Right atrium auricular region (tissue), 2 donors: ENCODE measurements around the gene CSGALNACT2. TPM values are rescaled to one million over a fixed set of nuclear protein-coding genes. Genes with fewer than 3 reads are reported as not detected.

Experiments
- DNase-seq: peaks from one replicate; pipeline ENCODE4 v3.0.0-alpha.2; 2019; ENCODE audit warnings: low spot score
- H3K27ac ChIP-seq, 2 donors: fragments of 200-600 bp; sonication (generic); 1 replicate in 1 of 2; 2 replicates in 1 of 2; pipeline ENCODE4 v1.5.1; 2016 to 2019
- H3K27me3 ChIP-seq, 2 donors: fragments of 200-600 bp; sonication (generic); one replicate each; pipeline versions ENCODE4 v1.5.1 to v1.6.0; 2017 to 2019
- H3K36me3 ChIP-seq: fragments of 200-600 bp; sonication (generic); one replicate; pipeline ENCODE4 v1.5.1; 2016
- H3K4me1 ChIP-seq, 2 donors: fragments of 200-600 bp; sonication (generic); one replicate each; pipeline versions ENCODE4 v1.5.1 to v1.6.0; 2017 to 2019
- H3K4me3 ChIP-seq, 2 donors: fragments of 200-600 bp; sonication (generic); 1 replicate in 1 of 2; 2 replicates in 1 of 2; pipeline ENCODE4 v1.5.1; 2017 to 2019; ENCODE audit warnings: mild to moderate bottlenecking in 1 of 2, moderate library complexity in 1 of 2
- H3K9me3 ChIP-seq, 2 donors: fragments of 200-600 bp; sonication (generic); one replicate each; pipeline ENCODE4 v1.5.1; 2019
- total RNA-seq, 2 donors: library from RNA; depleted of rRNA; stranded (reverse); fragments of >200 nt; gene quantifications; one replicate each; pipeline ENCODE4 v1.1.0, GENCODE V29; 2016
- TF ChIP-seq, protein P1 (sequence below), 2 donors: fragments of 200-600 bp; sonication (generic); IDR thresholded peaks; one replicate each; pipeline ENCODE4 v1.5.1; 2019; ENCODE audit warnings: antibody characterized with exemption in 2 of 2

CSGALNACT2 gene, protein sequence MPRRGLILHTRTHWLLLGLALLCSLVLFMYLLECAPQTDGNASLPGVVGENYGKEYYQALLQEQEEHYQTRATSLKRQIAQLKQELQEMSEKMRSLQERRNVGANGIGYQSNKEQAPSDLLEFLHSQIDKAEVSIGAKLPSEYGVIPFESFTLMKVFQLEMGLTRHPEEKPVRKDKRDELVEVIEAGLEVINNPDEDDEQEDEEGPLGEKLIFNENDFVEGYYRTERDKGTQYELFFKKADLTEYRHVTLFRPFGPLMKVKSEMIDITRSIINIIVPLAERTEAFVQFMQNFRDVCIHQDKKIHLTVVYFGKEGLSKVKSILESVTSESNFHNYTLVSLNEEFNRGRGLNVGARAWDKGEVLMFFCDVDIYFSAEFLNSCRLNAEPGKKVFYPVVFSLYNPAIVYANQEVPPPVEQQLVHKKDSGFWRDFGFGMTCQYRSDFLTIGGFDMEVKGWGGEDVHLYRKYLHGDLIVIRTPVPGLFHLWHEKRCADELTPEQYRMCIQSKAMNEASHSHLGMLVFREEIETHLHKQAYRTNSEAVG
- 10 to 100 TPM; 10.0 to 14.9 TPM for total RNA-seq

DNA sequence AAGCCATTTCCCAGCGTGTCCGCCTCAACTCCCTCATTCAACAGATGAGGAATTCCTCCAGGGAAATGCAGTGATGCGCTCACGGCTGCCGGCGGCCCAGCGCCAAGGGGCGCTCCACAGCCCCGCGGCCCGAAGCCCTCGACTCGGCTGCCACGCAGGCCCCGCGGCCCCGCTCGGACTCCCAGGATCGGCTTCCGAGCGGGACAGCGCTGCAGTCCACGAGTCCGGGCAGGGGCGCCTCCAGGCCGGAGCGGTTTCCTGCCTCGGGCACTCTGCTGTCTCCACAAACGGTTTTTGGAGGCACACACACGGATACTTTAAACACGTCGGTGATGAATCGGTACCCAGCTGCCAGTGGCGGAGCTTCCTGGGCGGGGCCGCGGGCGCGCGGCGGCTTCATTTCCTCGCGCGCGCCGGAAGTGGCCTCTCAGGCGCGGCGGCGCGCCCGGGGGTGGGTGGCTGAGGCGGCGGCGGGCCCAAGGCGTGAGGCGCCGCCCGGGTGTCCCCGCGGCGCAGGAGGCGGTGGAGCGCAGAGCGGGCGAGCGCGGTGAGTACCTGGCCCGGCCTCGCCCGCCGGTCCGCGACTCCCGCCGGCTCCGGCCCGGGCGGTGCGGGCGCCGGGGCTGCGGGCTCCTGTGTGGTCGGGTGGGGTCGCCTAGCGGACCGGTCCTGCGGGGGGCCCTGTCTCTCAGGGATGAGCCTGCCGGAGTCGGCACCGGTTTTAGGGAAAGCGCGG lies at the start of gene CSGALNACT2:
CSGALNACT2 (plus strand) TSS at position 425 of the 736 bp plus-strand sequence. CDS start 16,705 bp downstream, outside the sequence.
- DNase-seq, result peak; percentile 91
- Histone ChIP-seq H3K9me3 (no peaks in the 10 kb centered on the region), H3K27me3 (no peaks in the 10 kb centered on the region), H3K4me1 (peaks cover 0 to 25% of the 10 kb centered on the region in 2 donors), H3K4me3 (peak within 1 kb of the TSS; percentile 81 to 90), H3K36me3 (no peaks in the 10 kb centered on the region), H3K27ac (peak within 1 kb of the TSS; percentile 96 to 99)
- TF ChIP-seq, protein P1, sequence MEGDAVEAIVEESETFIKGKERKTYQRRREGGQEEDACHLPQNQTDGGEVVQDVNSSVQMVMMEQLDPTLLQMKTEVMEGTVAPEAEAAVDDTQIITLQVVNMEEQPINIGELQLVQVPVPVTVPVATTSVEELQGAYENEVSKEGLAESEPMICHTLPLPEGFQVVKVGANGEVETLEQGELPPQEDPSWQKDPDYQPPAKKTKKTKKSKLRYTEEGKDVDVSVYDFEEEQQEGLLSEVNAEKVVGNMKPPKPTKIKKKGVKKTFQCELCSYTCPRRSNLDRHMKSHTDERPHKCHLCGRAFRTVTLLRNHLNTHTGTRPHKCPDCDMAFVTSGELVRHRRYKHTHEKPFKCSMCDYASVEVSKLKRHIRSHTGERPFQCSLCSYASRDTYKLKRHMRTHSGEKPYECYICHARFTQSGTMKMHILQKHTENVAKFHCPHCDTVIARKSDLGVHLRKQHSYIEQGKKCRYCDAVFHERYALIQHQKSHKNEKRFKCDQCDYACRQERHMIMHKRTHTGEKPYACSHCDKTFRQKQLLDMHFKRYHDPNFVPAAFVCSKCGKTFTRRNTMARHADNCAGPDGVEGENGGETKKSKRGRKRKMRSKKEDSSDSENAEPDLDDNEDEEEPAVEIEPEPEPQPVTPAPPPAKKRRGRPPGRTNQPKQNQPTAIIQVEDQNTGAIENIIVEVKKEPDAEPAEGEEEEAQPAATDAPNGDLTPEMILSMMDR (IDR thresholded peaks at IDR 0.05), result no peak

DNA sequence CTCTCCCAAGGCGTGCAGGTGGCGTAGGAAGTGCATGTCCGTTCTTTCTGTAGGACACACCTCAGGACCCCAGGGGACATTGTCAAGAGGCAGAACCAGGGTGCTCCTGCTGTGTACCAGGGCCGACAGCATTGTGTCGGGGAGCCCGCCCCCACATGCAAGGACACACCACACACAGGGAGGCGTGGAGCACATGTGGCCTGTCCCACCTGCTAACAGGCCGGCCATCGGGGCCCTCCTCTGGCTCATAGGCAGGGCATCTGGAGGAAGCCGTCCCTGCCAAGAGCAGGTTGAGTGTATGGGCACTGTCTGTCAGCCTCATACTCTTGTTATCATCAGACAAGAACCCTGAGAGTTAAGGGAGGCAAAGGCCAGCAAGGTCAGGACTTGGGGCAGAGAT lies 48.7 kb upstream of the CSGALNACT2 start:
- H3K4me3 ChIP-seq, result no peak overlapping the region
- DNase-seq, result no peak
- H3K36me3 ChIP-seq, result no peaks in the 10 kb centered on the region
- no peaks in the 10 kb centered on the region for H3K9me3 ChIP-seq
- no peak overlapping the region for H3K27ac ChIP-seq
- TF ChIP-seq, protein P1 (IDR thresholded peaks at IDR 0.05), result no peak
- no peaks in the 10 kb centered on the region for H3K4me1 ChIP-seq
- no peaks in the 10 kb centered on the region for H3K27me3 ChIP-seq

DNA sequence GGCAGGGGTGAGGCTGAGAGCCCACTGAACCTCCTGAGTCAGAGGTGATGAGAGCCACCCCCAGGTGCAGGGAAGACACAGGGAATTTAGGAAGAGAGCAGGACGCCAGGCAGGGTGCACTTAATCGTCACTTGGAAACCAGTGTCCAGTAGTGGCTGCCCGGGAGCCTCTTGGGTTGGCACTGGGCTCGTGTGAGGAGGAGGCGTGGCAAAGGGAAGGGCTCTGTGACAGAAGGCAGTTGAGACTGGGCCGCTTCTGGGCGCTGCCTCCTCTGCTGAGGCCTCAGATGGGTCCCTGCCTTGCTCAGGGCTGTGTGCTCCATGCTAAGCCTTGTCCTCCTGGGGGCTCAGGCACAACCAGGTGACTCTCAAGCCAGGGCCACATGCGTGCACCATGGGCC lies 48.1 kb upstream of the CSGALNACT2 start:
- H3K4me1 ChIP-seq, result no peaks in the 10 kb centered on the region
- no peak for DNase-seq

DNA sequence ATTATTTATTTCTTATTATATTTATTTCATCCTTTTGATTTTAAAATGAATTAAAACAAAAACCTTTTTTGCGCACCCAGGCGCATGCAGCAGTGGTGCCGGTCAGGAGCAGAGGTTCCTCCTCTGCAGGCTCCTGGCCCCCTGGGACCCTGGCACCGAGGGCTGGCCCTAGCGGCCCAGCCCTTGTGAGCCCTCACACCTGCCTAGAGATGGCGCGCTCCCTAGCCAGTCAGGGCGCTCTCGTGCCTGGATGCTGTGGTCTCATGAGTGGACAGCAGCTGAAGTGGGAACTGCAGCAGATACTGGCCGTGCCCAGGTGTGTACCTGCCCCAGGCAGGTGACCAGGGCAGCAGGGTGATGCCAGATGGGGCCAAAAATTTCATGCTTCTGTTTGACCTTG lies 47.6 kb upstream of the CSGALNACT2 start:
- TF ChIP-seq, protein P1 (IDR thresholded peaks at IDR 0.05), result no peak
- no peak overlapping the region for H3K27ac ChIP-seq
- no peak for DNase-seq
- no peaks in the 10 kb centered on the region for H3K27me3 ChIP-seq
- H3K9me3 ChIP-seq, result no peaks in the 10 kb centered on the region
- H3K4me1 ChIP-seq, result no peaks in the 10 kb centered on the region
- H3K36me3 ChIP-seq, result no peaks in the 10 kb centered on the region
- H3K4me3 ChIP-seq, result no peak overlapping the region

More for the DNA sequence above, 48.1 kb upstream of the CSGALNACT2 start:
- H3K36me3 ChIP-seq, result no peaks in the 10 kb centered on the region
- H3K4me3 ChIP-seq, result no peak overlapping the region
- no peaks in the 10 kb centered on the region for H3K9me3 ChIP-seq
- no peak overlapping the region for H3K27ac ChIP-seq
- no peaks in the 10 kb centered on the region for H3K27me3 ChIP-seq
- TF ChIP-seq, protein P1 (IDR thresholded peaks at IDR 0.05), result no peak

DNA sequence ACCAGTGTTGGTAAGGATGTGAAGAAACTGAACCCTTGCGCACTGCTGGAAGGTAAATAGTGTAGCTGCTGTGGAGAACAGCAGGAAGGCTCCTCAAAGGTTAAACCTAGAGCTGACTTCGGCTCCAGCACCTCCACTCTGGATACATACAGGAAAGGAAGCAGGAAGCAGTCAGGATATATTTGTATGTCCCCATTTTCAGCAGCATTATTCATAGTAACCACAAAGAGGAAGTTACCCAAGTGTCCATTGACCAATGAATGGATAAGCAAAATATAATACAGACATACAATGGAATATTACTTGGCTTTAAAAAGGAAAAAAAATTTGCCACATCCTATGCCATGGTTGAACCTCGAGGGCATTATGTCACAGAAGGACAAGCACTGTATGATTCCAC lies 46.4 kb upstream of the CSGALNACT2 start:
- Histone ChIP-seq H3K4me3 (no peak overlapping the region), H3K36me3 (no peaks in the 10 kb centered on the region), H3K4me1 (no peaks in the 10 kb centered on the region), H3K27ac (no peak overlapping the region), H3K27me3 (no peaks in the 10 kb centered on the region), H3K9me3 (no peaks in the 10 kb centered on the region)
- no peak for DNase-seq
- TF ChIP-seq, protein P1 (IDR thresholded peaks at IDR 0.05), result no peak
